K562 (cell line): ENCODE measurements around the gene EPHB1.

Experiments used
- CBFA2T3 ChIP-seq: fragments of 450-650 bp; IDR thresholded peaks from 2 replicates; pipeline ENCODE4 v1.6.1; 2017
- EHMT2 ChIP-seq: fragments of 450-650 bp; IDR thresholded peaks from 2 replicates; pipeline ENCODE4 v1.6.1; 2018; ENCODE audit warnings: antibody characterized with exemption

DNA sequence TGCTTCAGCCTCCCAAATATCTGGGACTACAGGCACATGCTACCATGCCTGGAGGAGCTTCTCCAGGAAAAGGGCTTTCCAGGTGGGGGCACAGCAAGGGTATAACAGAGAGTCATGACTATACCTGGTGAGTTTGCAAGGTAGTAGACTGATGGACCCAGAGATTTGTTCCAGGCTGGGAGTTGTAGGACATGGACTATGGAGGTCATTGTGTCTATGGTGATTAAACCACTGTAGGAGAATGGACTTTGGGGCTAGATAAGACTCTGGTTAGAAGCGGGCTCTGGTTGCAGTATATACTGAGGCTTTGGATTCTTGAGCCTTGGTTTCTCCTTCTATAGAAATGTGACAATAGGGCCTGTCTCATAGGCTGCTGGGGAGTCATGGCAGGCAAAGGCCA, 104.7 kb downstream of the EPHB1 start:
- no peak for TF ChIP-seq EHMT2
- TF ChIP-seq CBFA2T3: no peak
